C4-2B (cell line): ENCODE data around the gene MAP3K7.

ENCODE experiments used
- H3K27ac ChIP-seq: fragments of 450-650 bp; 2 replicates; pipeline ENCODE4 v1.5.1; 2017
- CTCF ChIP-seq: fragments of 450-650 bp; conservative IDR thresholded peaks from 2 replicates; pipeline ENCODE4 v1.5.1; 2017; ENCODE audit warnings: mild to moderate bottlenecking
- ZFX ChIP-seq: fragments of 450-650 bp; IDR thresholded peaks from 2 replicates; pipeline ENCODE4 v1.6.1; 2017

The MAP3K7 gene

DNA sequence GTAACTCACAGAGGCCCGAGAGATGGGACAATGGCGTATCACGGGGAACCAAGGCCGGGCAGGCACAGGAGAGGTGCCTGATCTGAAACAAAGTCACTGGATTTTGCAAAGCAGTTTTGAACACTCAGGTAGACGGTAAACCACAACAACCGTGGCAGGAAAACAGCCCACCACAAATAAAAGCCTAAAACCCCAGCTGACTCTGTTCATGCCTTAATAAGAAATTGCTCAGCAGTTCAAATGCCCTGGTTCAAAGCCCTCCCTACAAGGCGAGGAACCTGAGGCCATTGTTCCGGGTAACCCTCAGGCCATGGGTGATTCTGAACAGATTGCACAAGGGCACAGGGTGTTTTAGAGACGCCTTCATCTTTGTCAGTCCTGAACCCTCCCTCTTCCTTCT, 114.2 kb downstream of the MAP3K7 start:
- no peak for TF ChIP-seq ZFX
- TF ChIP-seq CTCF, result no peak

DNA sequence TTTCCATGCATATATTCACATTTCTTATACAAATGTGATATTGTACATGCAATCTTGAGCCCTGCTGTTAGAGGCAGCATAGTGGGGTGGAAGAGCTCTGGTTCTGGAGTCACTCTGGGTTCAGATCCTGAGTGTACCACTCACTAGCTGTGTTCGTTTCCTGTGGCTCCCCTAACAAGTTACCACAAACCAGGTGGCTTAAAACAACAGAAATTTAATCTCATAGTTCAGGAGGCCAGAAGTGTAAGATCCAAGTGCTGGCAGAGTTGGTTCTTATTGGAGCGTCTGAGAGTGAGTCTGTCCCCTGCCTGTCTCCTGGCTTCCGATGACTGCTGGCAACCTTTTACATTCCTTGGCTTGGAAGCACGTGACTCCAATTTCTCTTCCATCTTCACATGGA, 115.6 kb downstream of the MAP3K7 start:
- TF ChIP-seq CTCF, result no peak
- TF ChIP-seq ZFX, result no peak
- H3K27ac ChIP-seq, result no peak overlapping the region

More for the DNA sequence above, 114.2 kb downstream of the MAP3K7 start:
- H3K27ac ChIP-seq, result no peak overlapping the region

DNA sequence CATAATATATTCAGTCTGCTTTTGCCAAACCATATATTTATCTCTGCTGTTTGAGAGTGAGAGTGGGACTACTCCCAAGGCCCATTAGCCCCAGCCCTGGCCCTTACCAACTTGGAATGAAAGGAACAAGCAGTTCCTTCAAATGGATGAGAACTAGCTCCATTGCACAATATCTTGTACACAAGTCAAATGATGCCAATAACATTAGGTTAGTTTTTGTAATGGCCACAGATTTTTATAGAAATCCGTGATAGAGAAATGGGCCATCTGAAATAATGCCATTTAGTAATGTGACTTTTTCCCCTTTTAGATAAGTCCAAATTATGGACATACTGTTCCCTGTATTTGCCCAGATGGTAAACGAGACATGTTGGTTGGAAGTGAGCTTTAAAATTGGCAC, 117.0 kb downstream of the MAP3K7 start:
- no peak overlapping the region for H3K27ac ChIP-seq
- TF ChIP-seq CTCF, result no peak
- no peak for TF ChIP-seq ZFX

- no peak for TF ChIP-seq ZFX
- TF ChIP-seq CTCF, result no peak
Observed at GRCh38 chr6:90468859-90469258, 118.0 kb downstream of the MAP3K7 start.

GRCh38 chr6:90468080-90468479, 118.8 kb downstream of the MAP3K7 start:
- TF ChIP-seq ZFX (no peak), CTCF (no peak)

More at GRCh38 chr6:90468859-90469258, 118.0 kb downstream of the MAP3K7 start:
- no peak overlapping the region for H3K27ac ChIP-seq

GRCh38 chr6:90467546-90467945, 119.3 kb downstream of the MAP3K7 start:
- TF ChIP-seq CTCF (no peak), ZFX (no peak)
- H3K27ac ChIP-seq, result no peak overlapping the region

More at GRCh38 chr6:90468080-90468479, 118.8 kb downstream of the MAP3K7 start:
- H3K27ac ChIP-seq, result no peak overlapping the region

DNA sequence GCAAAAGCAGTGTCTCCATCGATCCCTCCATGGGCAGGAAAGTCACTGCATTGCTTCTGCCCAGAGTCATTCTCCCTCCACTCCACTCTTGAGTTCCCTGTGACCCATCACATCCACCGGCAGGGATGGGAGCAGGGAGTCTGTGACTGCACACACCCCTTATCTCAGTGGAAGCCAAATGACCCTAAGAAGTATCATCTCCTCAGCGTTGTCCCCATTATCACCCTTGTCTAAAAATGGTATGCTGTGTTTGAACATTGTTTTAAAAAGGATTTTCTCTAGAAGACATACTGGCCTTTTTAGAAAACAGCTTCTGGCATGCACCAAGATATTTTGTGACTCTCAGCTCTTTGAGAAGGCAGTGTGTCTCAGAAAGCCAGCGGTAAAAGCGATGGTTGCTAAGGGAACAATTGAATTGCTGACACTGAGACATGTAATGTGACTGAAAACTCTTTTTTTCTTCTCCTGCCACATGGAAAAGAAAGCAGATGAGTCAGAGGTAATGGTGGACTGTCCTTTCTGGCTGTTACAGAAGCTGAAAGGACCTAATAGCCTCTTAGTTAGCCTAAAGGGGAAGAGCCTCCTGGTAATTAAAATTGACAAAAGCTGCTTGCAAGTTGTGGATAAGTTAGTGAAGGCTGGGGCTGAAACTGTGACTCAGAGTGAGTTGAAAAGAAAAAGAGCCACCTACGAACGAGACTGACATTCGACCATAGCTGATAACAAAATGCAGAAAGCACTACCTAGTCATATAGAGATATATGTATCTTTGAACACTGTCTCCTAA, 120.5 kb downstream of the MAP3K7 start:
- H3K27ac ChIP-seq, result no peak overlapping the region

More for the DNA sequence above, 120.5 kb downstream of the MAP3K7 start:
- TF ChIP-seq CTCF (no peak), ZFX (no peak)
